ENCODE measurements around the gene CTSC. TPM values are rescaled to one million over a fixed set of nuclear protein-coding genes. Genes with fewer than 3 reads are reported as not detected.

The CTSC gene
- total and polyA plus RNA-seq, 9 donors: 20.3 to 257 (median 29.2) TPM

GRCh38 chr11:88332851-88333250 is 4.7 kb downstream of the CTSC start:
- H3K27ac ChIP-seq: no peak overlapping the region

GRCh38 chr11:88330826-88331428 is 6.6 kb downstream of the CTSC start:
- no peak for DNase-seq
- intact Hi-C loops (cut with DNase I): no loop called here
- no peaks in the 10 kb centered on the region for H3K9me3 ChIP-seq
- H3K27ac ChIP-seq: no peak overlapping the region
- 86 to 92% (median 91%) methylated on average over 5 of the region's 5 CpGs for WGBS, 3 donors
- H3K4me3 ChIP-seq: no peak overlapping the region
- H3K36me3 ChIP-seq: no peaks in the 10 kb centered on the region
- no peaks in the 10 kb centered on the region for H3K27me3 ChIP-seq
- H3K4me1 ChIP-seq (ENCODE audit: insufficient read depth): no peaks in the 10 kb centered on the region
- TF ChIP-seq POLR2A (IDR thresholded peaks at IDR 0.05) (no peak), CTCF (IDR thresholded peaks at IDR 0.05) (no peak), EP300 (IDR thresholded peaks at IDR 0.05) (no peak)

More at GRCh38 chr11:88332851-88333250, 4.7 kb downstream of the CTSC start:
- Histone ChIP-seq H3K27me3 (no peaks in the 10 kb centered on the region), H3K4me1 (ENCODE audit: insufficient read depth) (peaks cover 1% of the 10 kb centered on the region), H3K9me3 (no peaks in the 10 kb centered on the region), H3K4me3 (no peak overlapping the region), H3K36me3 (no peaks in the 10 kb centered on the region)
- WGBS, 3 donors: 91 to 98% (median 93%) methylated on average over 1 of the region's 1 CpG
- TF ChIP-seq EP300 (IDR thresholded peaks at IDR 0.05): no peak
- TF ChIP-seq POLR2A (IDR thresholded peaks at IDR 0.05): no peak
- TF ChIP-seq CTCF (IDR thresholded peaks at IDR 0.05): no peak
- intact Hi-C loops (cut with DNase I): no loop called here
- DNase-seq: no peak

GRCh38 chr11:88329563-88330250 is 7.8 kb downstream of the CTSC start:
- H3K4me1 ChIP-seq (ENCODE audit: insufficient read depth): no peaks in the 10 kb centered on the region
- no peaks in the 10 kb centered on the region for H3K27me3 ChIP-seq
- intact Hi-C loops (cut with DNase I): no loop called here
- H3K9me3 ChIP-seq: no peaks in the 10 kb centered on the region
- H3K4me3 ChIP-seq: no peak overlapping the region
- TF ChIP-seq EP300 (IDR thresholded peaks at IDR 0.05) (no peak), CTCF (IDR thresholded peaks at IDR 0.05) (no peak), POLR2A (IDR thresholded peaks at IDR 0.05) (no peak)
- no peak for DNase-seq
- H3K27ac ChIP-seq: no peak overlapping the region
- 94 to 95% (median 94%) methylated on average over 8 of the region's 8 CpGs for whole genome bisulfite sequencing, 3 donors
- H3K36me3 ChIP-seq: no peaks in the 10 kb centered on the region

GRCh38 chr11:88327462-88328143 is 9.9 kb downstream of the CTSC start:
- intact Hi-C loops (cut with DNase I): no loop called here
- no peaks in the 10 kb centered on the region for H3K4me1 ChIP-seq (ENCODE audit: insufficient read depth)
- H3K27me3 ChIP-seq: no peaks in the 10 kb centered on the region
- no peaks in the 10 kb centered on the region for H3K36me3 ChIP-seq
- WGBS, 3 donors: 75 to 79% (median 79%) methylated on average over 3 of the region's 3 CpGs
- no peak overlapping the region for H3K27ac ChIP-seq
- no peak overlapping the region for H3K4me3 ChIP-seq
- no peak for DNase-seq
- TF ChIP-seq CTCF (IDR thresholded peaks at IDR 0.05) (no peak), EP300 (IDR thresholded peaks at IDR 0.05) (no peak), POLR2A (IDR thresholded peaks at IDR 0.05) (no peak)
- H3K9me3 ChIP-seq: no peaks in the 10 kb centered on the region

Measured in ovary (tissue), 9 donors.